ENCODE data around the gene MTMR2. TPM values are rescaled to one million over a fixed set of nuclear protein-coding genes. Genes with fewer than 3 reads are reported as not detected.

MTMR2 gene
- total and polyA plus RNA-seq, 2 donors (not counting 1 experiment from before 2014, with no cell fraction given), result 4.8 to 15.4 TPM

- CTCF ChIA-PET, result interaction anchor here (0.8 kb wide), 1 partner anchor 432 kb away, joined by 3 read pairs; the partner anchor contains the start of gene MAML2
- Histone ChIP-seq H3K27ac (ENCODE audit: low read length in 2 of 2) (no peak overlapping the region), H4K20me1 (ENCODE audit: control insufficient read depth, insufficient read depth, low read length, poor library complexity, severe bottlenecking) (no peaks in the 10 kb centered on the region), H3K27me3 (replicated peaks in 1 of 4; ENCODE audit: control extremely low read depth in 1 of 4, control insufficient read depth in 3 of 4, insufficient read depth in 4 of 4, low read length in 3 of 4) (no peaks in the 10 kb centered on the region), H3K4me1 (ENCODE audit: control insufficient read depth in 2 of 2, insufficient read depth in 2 of 2, low read length in 2 of 2) (no peaks in the 10 kb centered on the region), H3K4me2 (replicated peaks; ENCODE audit: low read depth, low read length, poor library complexity, severe bottlenecking) (no peak overlapping the region), H3K9ac (ENCODE audit: low read length) (no peak overlapping the region), H3K4me3 (ENCODE audit: control extremely low read depth in 1 of 5, extremely low read depth in 1 of 5, insufficient read depth in 1 of 5, low read depth in 2 of 5, low read length in 4 of 5) (no peak overlapping the region), H3K79me2 (ENCODE audit: control insufficient read depth, insufficient read depth, low read length) (peaks cover 41% of the 10 kb centered on the region), H3K9me3 (ENCODE audit: control extremely low read depth in 1 of 3, control insufficient read depth in 2 of 3, insufficient read depth in 1 of 3, low read length in 2 of 3) (no peaks in the 10 kb centered on the region), H3K36me3 (replicated peaks in 1 of 2; ENCODE audit: control extremely low read depth in 1 of 2, control insufficient read depth in 1 of 2, extremely low read depth in 1 of 2, insufficient read depth in 2 of 2, low read length in 1 of 2) (peaks cover 0 to 3% of the 10 kb centered on the region in 2 experiments), H2AFZ (ENCODE audit: insufficient read depth, low read depth, low read length, poor library complexity, severe bottlenecking) (no peak overlapping the region)
- no peak for DNase-seq
- H3K4me1 Mint-ChIP-seq, result peaks cover 18% of the 10 kb centered on the region
- ATAC-seq (ENCODE audit: low read depth), result no peak
- WGBS (ENCODE audit: insufficient coverage), result 100% methylated on average over 1 of the region's 4 CpGs
- no peaks in the 10 kb centered on the region for H3K9me3 Mint-ChIP-seq (ENCODE audit: insufficient read depth)
- intact Hi-C loops (cut with micrococcal nuclease), result no loop called here
- POLR2A ChIA-PET, result no interaction called here
- no peak for TF ChIP-seq EZH2 (IDR thresholded peaks at IDR 0.05; ENCODE audit: borderline replicate concordance, insufficient read depth, low read depth, low read length, poor library complexity, severe bottlenecking)
- TF ChIP-seq CTCF (IDR thresholded peaks at IDR 0.05), result no peak
- no peak overlapping the region for H3K4me3 Mint-ChIP-seq
- H3K27me3 Mint-ChIP-seq, result no peaks in the 10 kb centered on the region
- H3K27ac Mint-ChIP-seq, result no peak overlapping the region
Observed at GRCh38 chr11:95910638-95911368, 13.1 kb downstream of the MTMR2 start.

GRCh38 chr11:95908826-95909225, 15.1 kb downstream of the MTMR2 start:
- H3K9me3 Mint-ChIP-seq (ENCODE audit: insufficient read depth), result no peaks in the 10 kb centered on the region
- H3K9me3 ChIP-seq (ENCODE audit: control extremely low read depth in 1 of 3, control insufficient read depth in 2 of 3, insufficient read depth in 1 of 3, low read length in 2 of 3), result no peaks in the 10 kb centered on the region
- H3K4me3 Mint-ChIP-seq, result no peak overlapping the region
- no peak for TF ChIP-seq EZH2 (IDR thresholded peaks at IDR 0.05; ENCODE audit: borderline replicate concordance, insufficient read depth, low read depth, low read length, poor library complexity, severe bottlenecking)
- no peak for DNase-seq
- peaks cover 55% of the 10 kb centered on the region for H3K79me2 ChIP-seq (ENCODE audit: control insufficient read depth, insufficient read depth, low read length)
- no peak overlapping the region for H3K4me3 ChIP-seq (ENCODE audit: control extremely low read depth in 1 of 5, extremely low read depth in 1 of 5, insufficient read depth in 1 of 5, low read depth in 2 of 5, low read length in 4 of 5)
- H2AFZ ChIP-seq (ENCODE audit: insufficient read depth, low read depth, low read length, poor library complexity, severe bottlenecking), result no peak overlapping the region
- no peaks in the 10 kb centered on the region for H3K36me3 ChIP-seq (replicated peaks in 1 of 2; ENCODE audit: control extremely low read depth in 1 of 2, control insufficient read depth in 1 of 2, extremely low read depth in 1 of 2, insufficient read depth in 2 of 2, low read length in 1 of 2)
- peaks cover 16% of the 10 kb centered on the region for H3K4me1 Mint-ChIP-seq
- H3K27me3 ChIP-seq (replicated peaks in 1 of 4; ENCODE audit: control extremely low read depth in 1 of 4, control insufficient read depth in 3 of 4, insufficient read depth in 4 of 4, low read length in 3 of 4), result no peaks in the 10 kb centered on the region
- no peak overlapping the region for H3K4me2 ChIP-seq (replicated peaks; ENCODE audit: low read depth, low read length, poor library complexity, severe bottlenecking)
- peaks cover 3% of the 10 kb centered on the region for H4K20me1 ChIP-seq (ENCODE audit: control insufficient read depth, insufficient read depth, low read length, poor library complexity, severe bottlenecking)
- ChIA-PET POLR2A (no interaction called here), CTCF (no interaction called here)
- no peak overlapping the region for H3K27ac Mint-ChIP-seq
- no peaks in the 10 kb centered on the region for H3K4me1 ChIP-seq (ENCODE audit: control insufficient read depth in 2 of 2, insufficient read depth in 2 of 2, low read length in 2 of 2)
- H3K27me3 Mint-ChIP-seq, result no peaks in the 10 kb centered on the region
- no peak for ATAC-seq (ENCODE audit: low read depth)
- H3K27ac ChIP-seq (ENCODE audit: low read length in 2 of 2), result no peak overlapping the region
- intact Hi-C loops (cut with micrococcal nuclease), result no loop called here
- no peak overlapping the region for H3K9ac ChIP-seq (ENCODE audit: low read length)

Measured in B cell (primary cell).